IPS-20b (cell line): ENCODE results near the gene ZFP64.

ENCODE experiments used
- H3K27ac ChIP-seq: one replicate; pipeline ENCODE4 v1.5.1; 2013; ENCODE audit warnings: low read length
- H3K27me3 ChIP-seq: 2 replicates; pipeline ENCODE4 v1.6.1; 2013; ENCODE audit warnings: mild to moderate bottlenecking, low read length, inconsistent platforms; ENCODE audit not compliant: insufficient read depth
- H3K36me3 ChIP-seq: 2 replicates; pipeline ENCODE4 v1.6.1; 2013; ENCODE audit warnings: low read depth, mild to moderate bottlenecking, inconsistent platforms, low read length, moderate library complexity; ENCODE audit not compliant: insufficient read depth
- H3K4me1 ChIP-seq: 2 replicates; pipeline ENCODE4 v1.6.1; 2013; ENCODE audit warnings: mild to moderate bottlenecking, control low read depth, inconsistent platforms, low read length, moderate library complexity; ENCODE audit not compliant: insufficient read depth
- H3K4me3 ChIP-seq: 2 replicates; pipeline ENCODE4 v1.5.1; 2013; ENCODE audit warnings: mild to moderate bottlenecking, low read length, inconsistent platforms
- H3K9ac ChIP-seq: 2 replicates; pipeline ENCODE4 v1.6.1; 2013; ENCODE audit warnings: low read depth, mild to moderate bottlenecking, inconsistent platforms, low read length, moderate library complexity
- H3K9me3 ChIP-seq: 2 replicates; pipeline ENCODE4 v1.6.1; 2013; ENCODE audit warnings: mild to moderate bottlenecking, low read depth, low read length, inconsistent platforms; ENCODE audit not compliant: insufficient read depth

The ZFP64 gene

GRCh38 chr20:52175840-52176239 lies 15.7 kb downstream of the ZFP64 start:
- Histone ChIP-seq H3K9me3 (no peaks in the 10 kb centered on the region), H3K27me3 (no peaks in the 10 kb centered on the region), H3K4me1 (no peaks in the 10 kb centered on the region), H3K4me3 (no peak overlapping the region), H3K36me3 (peaks cover 15% of the 10 kb centered on the region; the same call in 1 of the 2 replicates), H3K9ac (no peak overlapping the region), H3K27ac (no peak overlapping the region)

GRCh38 chr20:52172392-52173047 lies 19.1 kb downstream of the ZFP64 start:
- Histone ChIP-seq H3K27me3 (no peaks in the 10 kb centered on the region), H3K27ac (no peak overlapping the region), H3K9me3 (no peaks in the 10 kb centered on the region), H3K36me3 (peaks cover 29% of the 10 kb centered on the region; the same call in 1 of the 2 replicates), H3K4me1 (no peaks in the 10 kb centered on the region), H3K9ac (no peak overlapping the region), H3K4me3 (no peak overlapping the region)

GRCh38 chr20:52171025-52171424 lies 20.6 kb downstream of the ZFP64 start:
- H3K27ac ChIP-seq, result no peak overlapping the region
- no peak overlapping the region for H3K9ac ChIP-seq
- H3K36me3 ChIP-seq, result peaks cover 30% of the 10 kb centered on the region; the same call in 1 of the 2 replicates

DNA sequence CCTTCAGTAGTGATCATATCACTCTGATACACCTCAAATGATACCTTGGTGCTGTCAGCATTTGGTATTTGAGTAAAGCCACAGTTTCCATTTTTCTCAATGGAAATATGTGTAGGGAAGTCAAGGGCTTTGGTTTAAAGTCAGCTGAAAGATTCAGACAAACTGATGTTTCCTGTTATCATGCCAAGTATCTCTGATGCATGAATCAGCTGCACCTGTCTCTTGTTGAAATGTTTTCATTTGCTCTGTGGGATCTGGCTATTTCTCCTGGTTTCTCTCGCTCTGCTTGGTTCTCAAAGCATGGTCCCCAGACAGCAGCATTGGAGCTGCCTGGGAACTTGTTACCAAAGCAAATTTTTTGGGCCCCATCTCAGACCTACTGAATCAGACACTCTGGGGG lies 23.5 kb downstream of the ZFP64 start:
- Histone ChIP-seq H3K4me1 (no peaks in the 10 kb centered on the region), H3K36me3 (peaks cover 57% of the 10 kb centered on the region), H3K27ac (no peak overlapping the region), H3K27me3 (no peaks in the 10 kb centered on the region), H3K9me3 (peaks cover 5% of the 10 kb centered on the region; the same call in 1 of the 2 replicates), H3K4me3 (no peak overlapping the region), H3K9ac (no peak overlapping the region)

More at GRCh38 chr20:52171025-52171424, 20.6 kb downstream of the ZFP64 start:
- H3K9me3 ChIP-seq, result no peaks in the 10 kb centered on the region
- H3K4me1 ChIP-seq, result no peaks in the 10 kb centered on the region
- no peaks in the 10 kb centered on the region for H3K27me3 ChIP-seq
- H3K4me3 ChIP-seq, result no peak overlapping the region

- Histone ChIP-seq H3K4me3 (no peak overlapping the region), H3K9ac (no peak overlapping the region), H3K9me3 (peaks cover 5% of the 10 kb centered on the region; the same call in 1 of the 2 replicates), H3K27me3 (no peaks in the 10 kb centered on the region), H3K27ac (no peak overlapping the region), H3K4me1 (no peaks in the 10 kb centered on the region), H3K36me3 (peaks cover 53% of the 10 kb centered on the region)
These were observed 24.2 kb downstream of the ZFP64 start for GRCh38 chr20:52167232-52167840.

DNA sequence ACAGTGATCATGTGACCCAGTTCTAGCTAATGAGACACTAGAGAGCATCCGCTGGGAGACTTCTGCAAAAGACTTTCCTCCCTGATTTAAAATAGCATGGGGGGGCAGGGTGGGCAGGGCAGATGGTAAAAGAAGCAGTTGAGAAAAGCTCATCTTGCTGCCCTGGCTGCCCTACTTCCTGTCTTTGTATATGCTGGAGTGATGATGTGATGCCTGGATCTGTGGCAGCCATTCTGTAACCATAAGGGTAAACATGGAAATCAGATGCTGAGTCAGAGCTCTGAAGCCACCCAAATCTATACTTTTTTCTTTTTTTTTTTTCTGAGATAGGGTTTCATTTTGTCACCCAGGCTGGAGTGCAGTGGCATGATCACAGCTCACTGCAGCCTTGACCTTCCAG lies 25.4 kb downstream of the ZFP64 start:
- H3K27me3 ChIP-seq, result no peaks in the 10 kb centered on the region
- H3K4me3 ChIP-seq, result no peak overlapping the region
- H3K36me3 ChIP-seq, result peaks cover 54% of the 10 kb centered on the region
- H3K9ac ChIP-seq, result no peak overlapping the region
- H3K27ac ChIP-seq, result no peak overlapping the region
- peaks cover 5% of the 10 kb centered on the region; the same call in 1 of the 2 replicates for H3K9me3 ChIP-seq
- no peaks in the 10 kb centered on the region for H3K4me1 ChIP-seq

- peaks cover 3% of the 10 kb centered on the region; the same call in 1 of the 2 replicates for H3K9me3 ChIP-seq
- peaks cover 82% of the 10 kb centered on the region for H3K36me3 ChIP-seq
- no peak overlapping the region for H3K4me3 ChIP-seq
- H3K27ac ChIP-seq, result no peak overlapping the region
- H3K27me3 ChIP-seq, result no peaks in the 10 kb centered on the region
- no peaks in the 10 kb centered on the region for H3K4me1 ChIP-seq
- H3K9ac ChIP-seq, result no peak overlapping the region
These were observed 30.9 kb downstream of the ZFP64 start for GRCh38 chr20:52160621-52161204.

DNA sequence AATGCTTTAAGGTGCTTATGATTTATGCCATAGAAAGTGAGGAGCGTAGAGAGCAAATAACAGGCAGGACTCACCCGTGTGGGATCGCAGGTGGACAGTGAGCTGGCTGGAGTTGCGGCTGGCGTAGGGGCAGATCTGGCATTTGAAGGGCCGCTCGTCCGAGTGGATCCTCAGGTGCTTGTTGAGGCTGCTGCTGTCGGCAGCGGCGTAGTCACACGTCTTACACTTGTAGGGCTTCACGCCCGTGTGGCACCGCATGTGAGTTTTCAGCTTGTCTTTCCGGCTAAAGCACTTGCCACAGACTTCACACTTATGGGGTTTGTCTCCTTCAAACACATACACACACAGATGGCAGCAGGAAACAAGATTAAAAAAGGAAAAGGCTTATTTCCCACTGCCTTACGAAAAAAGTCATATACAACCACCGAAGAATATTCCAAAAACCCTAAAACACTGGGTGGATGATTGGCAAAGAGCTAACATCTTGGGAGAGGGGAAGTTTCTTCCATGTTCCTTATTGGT lies 31.5 kb downstream of the ZFP64 start:
- peaks cover 82% of the 10 kb centered on the region for H3K36me3 ChIP-seq
- H3K27ac ChIP-seq, result no peak overlapping the region
- no peaks in the 10 kb centered on the region for H3K4me1 ChIP-seq
- no peaks in the 10 kb centered on the region for H3K9me3 ChIP-seq
- H3K4me3 ChIP-seq, result no peak overlapping the region
- no peaks in the 10 kb centered on the region for H3K27me3 ChIP-seq
- H3K9ac ChIP-seq, result no peak overlapping the region

GRCh38 chr20:52154575-52154974 lies 37.0 kb downstream of the ZFP64 start:
- H3K9ac ChIP-seq, result no peak overlapping the region

GRCh38 chr20:52153896-52154295 lies 37.7 kb downstream of the ZFP64 start:
- Histone ChIP-seq H3K27me3 (no peaks in the 10 kb centered on the region), H3K36me3 (peaks cover 49% of the 10 kb centered on the region), H3K9ac (no peak overlapping the region), H3K4me3 (no peak overlapping the region), H3K9me3 (no peaks in the 10 kb centered on the region), H3K4me1 (no peaks in the 10 kb centered on the region), H3K27ac (no peak overlapping the region)

More at GRCh38 chr20:52154575-52154974, 37.0 kb downstream of the ZFP64 start:
- Histone ChIP-seq H3K36me3 (peaks cover 56% of the 10 kb centered on the region), H3K9me3 (no peaks in the 10 kb centered on the region), H3K27me3 (no peaks in the 10 kb centered on the region), H3K4me3 (no peak overlapping the region), H3K4me1 (no peaks in the 10 kb centered on the region), H3K27ac (no peak overlapping the region)

- Histone ChIP-seq H3K27me3 (no peaks in the 10 kb centered on the region), H3K9ac (no peak overlapping the region), H3K27ac (no peak overlapping the region), H3K9me3 (no peaks in the 10 kb centered on the region), H3K4me3 (no peak overlapping the region), H3K4me1 (no peaks in the 10 kb centered on the region), H3K36me3 (peaks cover 40% of the 10 kb centered on the region)
These were observed 38.7 kb downstream of the ZFP64 start for GRCh38 chr20:52152921-52153320.

DNA sequence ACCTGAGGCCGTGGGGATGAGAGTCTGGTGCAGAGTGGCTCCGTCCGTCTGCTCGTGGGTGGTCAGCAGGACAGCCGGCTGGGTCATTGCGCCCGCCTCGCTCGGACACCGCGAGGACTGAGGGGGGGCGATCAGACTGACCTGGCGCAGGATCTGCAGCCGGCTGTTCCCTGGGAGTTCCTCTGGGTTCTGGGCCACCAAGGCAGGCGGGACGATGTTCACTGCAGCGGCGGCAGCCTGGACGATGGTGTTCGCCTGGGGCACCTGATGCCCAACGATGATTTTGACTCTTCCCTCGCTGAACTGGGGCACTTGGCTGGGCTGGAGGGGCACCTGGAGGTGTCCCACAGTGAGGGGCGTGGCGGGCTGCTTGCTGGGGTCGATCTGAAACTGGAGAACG lies 39.2 kb downstream of the ZFP64 start:
- no peak overlapping the region for H3K27ac ChIP-seq
- no peak overlapping the region for H3K4me3 ChIP-seq
- H3K27me3 ChIP-seq, result no peaks in the 10 kb centered on the region
- H3K9me3 ChIP-seq, result no peaks in the 10 kb centered on the region
- no peaks in the 10 kb centered on the region for H3K4me1 ChIP-seq
- no peak overlapping the region for H3K9ac ChIP-seq
- H3K36me3 ChIP-seq, result peaks cover 38% of the 10 kb centered on the region
